Adrenal gland (tissue), 12 donors: ENCODE results near the gene NEK8. TPM values are rescaled to one million over a fixed set of nuclear protein-coding genes. Genes with fewer than 3 reads are reported as not detected.

Experiments
- DNase-seq, 7 donors: peaks; one replicate each; pipeline ENCODE4 v3.0.0-alpha.2; 2019 to 2020
- H3K27ac ChIP-seq, 5 donors: fragments of 200-600 bp; sonication (generic) in 4 of 5; 1 replicate in 3 of 5; 2 replicates in 2 of 5; pipeline versions ENCODE4 v1.5.1 to v1.8.0; 2016 to 2020; ENCODE audit warnings: mild to moderate bottlenecking in 1 of 5
- H3K27me3 ChIP-seq: fragments of 200-600 bp; 2 replicates; pipeline ENCODE4 v1.8.0; 2021
- H3K36me3 ChIP-seq, 2 donors: fragments of 200-600 bp; replicated peaks in 1 of 2; 1 replicate in 1 of 2; 2 replicates in 1 of 2; pipeline versions ENCODE4 v1.5.1 to v1.8.0; 2018 to 2022
- H3K4me1 ChIP-seq, 2 donors: fragments of 200-600 bp; replicated peaks in 1 of 2; 1 replicate in 1 of 2; 2 replicates in 1 of 2; pipeline versions ENCODE4 v1.5.1 to v1.8.0; 2018 to 2021
- H3K4me3 ChIP-seq, 4 donors: fragments of 200-600 bp; sonication (generic) in 3 of 4; one replicate each; pipeline ENCODE4 v1.5.1; 2016 to 2018
- H3K9me3 ChIP-seq, 3 donors: fragments of 200-600 bp; sonication (generic) in 1 of 3; replicated peaks in 1 of 3; 1 replicate in 2 of 3; 2 replicates in 1 of 3; pipeline versions ENCODE4 v1.5.1 to v1.8.0; 2016 to 2021
- CTCF ChIP-seq, 6 experiments: fragments of 450-650 bp in 4 of 6; fragments of 200-600 bp in 2 of 6; sonication (generic) in 1 of 6; IDR thresholded peaks; 1 replicate in 5 of 6; 2 replicates in 1 of 6; pipeline versions ENCODE4 v1.5.1 to v1.8.0; 2016 to 2021; ENCODE audit warnings: antibody characterized with exemption in 6 of 6, mild to moderate bottlenecking in 2 of 6, moderate library complexity in 1 of 6
- POLR2A ChIP-seq, 2 donors: fragments of 450-650 bp; IDR thresholded peaks; one replicate each; pipeline ENCODE4 v1.6.1; 2017; ENCODE audit warnings: antibody characterized with exemption in 2 of 2, mild to moderate bottlenecking in 2 of 2, moderate library complexity in 1 of 2
- WGBS, 4 donors: extraction: QIAGEN DNeasy Blood & Tissue Kit in 2 of 4; methylation state at CpG; one replicate each; pipeline versions ENCODE4 v1.1.5 to v1.1.7; 2013 to 2017; 5-methylcytosine and 5-hydroxymethylcytosine counted together
- intact Hi-C, 2 donors: fragments of 100-400 bp; cut with DNase I; formaldehyde crosslinking; loops; one replicate each; pipeline versions ENCODE4 v1.14.1 to v1.15.0; 2022 to 2023
- polyA plus RNA-seq, 3 donors: library from polyadenylated mRNA; stranded (reverse); fragments of 200-250 nt in 2 of 3; fragments of 350-450 nt in 1 of 3; fragmentation: Illumina TruSeq in 1 of 3; extraction: RNeasy Lipid Tissue Mini Kit (QIAGEN cat#74804) in 1 of 3; gene quantifications; one replicate each; pipeline ENCODE4 v1.2.3, GENCODE V29; 2013 to 2014
- total RNA-seq, 9 donors: library from RNA; depleted of rRNA in 4 of 9; stranded (reverse); fragments of >200 nt in 4 of 9; fragments of 120-200 nt in 1 of 9; fragmentation: NEBNext Ultra II Directional in 1 of 9; extraction: Animal tissue kit (Norgen Biotek cat#: 25700) in 1 of 9; gene quantifications; one replicate each; pipeline versions ENCODE4 v1.1.0 to v1.2.4, GENCODE V29; 2013 to 2023
- donor health status: healthy with polysubstance abuse.
- donor health status: Bipolar disorder and iron deficiency.
- donor health status: DM: yes; HTN: yes; CAD: no.
- donor health status: DM: no; HTN: no; CAD: no.
- donor health status: DM: no; HTN: no; CAD: no.
- donor health status: DM: yes; HTN: yes; CAD: no.

Gene NEK8
- total and polyA plus RNA-seq, 12 donors = 0.54 to 11.9 (median 6.1) TPM

DNA sequence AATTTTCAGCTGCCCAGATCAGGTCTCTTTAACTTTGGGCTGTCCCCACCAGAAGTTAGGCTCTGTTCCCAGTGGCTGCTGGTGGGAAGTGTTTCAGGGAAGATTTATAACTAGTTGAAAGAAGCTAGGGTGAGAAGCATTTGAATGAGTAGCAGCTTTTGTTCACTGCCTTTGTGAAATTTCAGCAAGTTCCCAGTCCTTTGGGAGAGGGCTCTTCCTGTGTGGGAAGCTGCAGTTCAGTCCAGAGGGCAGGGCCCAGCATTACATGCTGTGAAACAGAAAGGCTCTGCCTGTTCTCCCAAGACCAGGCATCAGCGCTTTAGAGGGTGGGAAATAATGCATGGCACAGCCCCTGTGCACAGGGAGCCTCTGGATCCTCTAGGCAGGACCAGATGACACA is 34.7 kb upstream of the NEK8 start:
- intact Hi-C loops = no loop called here
- Histone ChIP-seq H3K27ac (no peak overlapping the region), H3K27me3 (no peaks in the 10 kb centered on the region), H3K4me3 (no peak overlapping the region), H3K9me3 (no peaks in the 10 kb centered on the region), H3K4me1 (no peaks in the 10 kb centered on the region), H3K36me3 (peaks cover 0 to 100% of the 10 kb centered on the region in 2 donors)
- TF ChIP-seq POLR2A (IDR thresholded peaks at IDR 0.05) (no peak), CTCF (IDR thresholded peaks at IDR 0.05) (no peak)
- 75 to 100% (median 88%) methylated on average over 1 of the region's 1 CpG for WGBS, 4 donors
- DNase-seq = no peak

- H3K27me3 ChIP-seq = no peaks in the 10 kb centered on the region
- H3K9me3 ChIP-seq = no peaks in the 10 kb centered on the region
- no peak overlapping the region for H3K4me3 ChIP-seq
- no peak overlapping the region for H3K27ac ChIP-seq
- H3K4me1 ChIP-seq = no peaks in the 10 kb centered on the region
- peaks cover 0 to 100% of the 10 kb centered on the region in 2 donors for H3K36me3 ChIP-seq
- DNase-seq = no peak
- TF ChIP-seq POLR2A (IDR thresholded peaks at IDR 0.05) = no peak
- TF ChIP-seq CTCF (IDR thresholded peaks at IDR 0.05) = no peak
- intact Hi-C loops = no loop called here
- WGBS, 4 donors = 85 to 92% (median 88%) methylated on average over 6 of the region's 6 CpGs
Observed at GRCh38 chr17:28698253-28698941, 30.2 kb upstream of the NEK8 start.

DNA sequence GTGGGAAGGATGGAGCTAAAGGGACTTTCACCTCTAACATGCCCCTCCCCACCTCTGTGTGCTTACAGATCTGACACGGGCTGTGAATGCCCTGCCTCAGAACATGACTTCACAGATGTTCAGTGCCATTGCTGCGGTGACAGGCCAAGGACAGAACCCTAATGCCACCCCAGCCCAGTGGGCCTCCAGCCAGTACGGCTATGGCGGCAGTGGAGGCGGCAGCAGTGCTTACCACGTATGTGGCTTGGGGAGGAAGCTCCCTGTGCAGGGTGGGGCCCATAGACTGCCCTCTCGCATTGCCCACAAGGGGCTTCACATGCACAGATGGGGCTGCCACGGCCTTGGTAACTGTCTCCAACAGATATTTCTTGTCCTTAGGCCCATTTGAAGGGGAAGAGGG is 28.3 kb upstream of the NEK8 start:
- TF ChIP-seq CTCF (IDR thresholded peaks at IDR 0.05) (no peak), POLR2A (IDR thresholded peaks at IDR 0.05) (no peak)
- H3K4me1 ChIP-seq = no peaks in the 10 kb centered on the region
- no peak for DNase-seq
- peaks cover 0 to 82% of the 10 kb centered on the region in 2 donors for H3K36me3 ChIP-seq
- no peaks in the 10 kb centered on the region for H3K9me3 ChIP-seq
- no peak overlapping the region for H3K4me3 ChIP-seq
- no peaks in the 10 kb centered on the region for H3K27me3 ChIP-seq
- intact Hi-C loops = loop anchor here in 1 of 2 donors (10.0 kb wide), 1 partner anchor 45 kb away; no protein-coding TSS in a partner anchor
- 65 to 100% (median 81%) methylated on average over 1 to 8 of the region's 8 CpGs for WGBS, 4 donors
- no peak overlapping the region for H3K27ac ChIP-seq

DNA sequence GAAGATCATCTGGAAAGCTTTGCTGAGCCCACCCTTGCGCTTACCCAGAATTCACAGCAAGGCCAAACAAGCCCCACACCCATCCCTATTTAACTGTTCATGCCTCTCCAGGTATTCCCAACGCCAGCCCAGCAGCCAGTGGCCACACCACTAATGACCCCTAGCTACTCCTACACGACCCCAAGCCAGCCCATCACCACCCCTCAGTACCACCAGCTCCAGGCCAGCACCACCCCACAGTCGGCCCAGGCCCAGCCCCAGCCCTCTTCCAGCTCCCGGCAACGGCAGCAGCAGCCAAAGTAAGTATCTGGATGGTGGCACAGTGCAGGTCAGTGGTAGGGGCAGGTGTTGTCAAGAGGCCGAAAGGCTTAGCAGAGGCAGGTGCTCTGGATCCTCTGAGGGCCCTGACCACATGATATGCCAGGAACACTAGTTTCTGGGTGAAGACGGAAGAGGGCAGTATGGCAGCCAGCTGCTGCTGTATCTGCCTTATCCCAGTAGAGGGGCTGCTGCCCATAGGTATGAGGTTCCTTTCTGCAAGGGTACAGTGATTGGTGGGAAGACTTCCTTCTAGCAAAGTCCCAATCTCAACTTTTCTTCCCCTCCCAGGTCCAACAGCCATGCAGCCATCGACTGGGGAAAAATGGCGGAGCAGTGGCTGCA is 27.6 kb upstream of the NEK8 start:
- intact Hi-C loops = loop anchor here in 1 of 2 donors (10.0 kb wide), 1 partner anchor 46 kb away; no protein-coding TSS in a partner anchor
- Histone ChIP-seq H3K36me3 (peaks cover 0 to 75% of the 10 kb centered on the region in 2 donors), H3K27me3 (no peaks in the 10 kb centered on the region), H3K27ac (no peak overlapping the region), H3K9me3 (no peaks in the 10 kb centered on the region), H3K4me3 (no peak overlapping the region), H3K4me1 (no peaks in the 10 kb centered on the region)
- no peak for TF ChIP-seq POLR2A (IDR thresholded peaks at IDR 0.05)
- no peak for TF ChIP-seq CTCF (IDR thresholded peaks at IDR 0.05)
- WGBS, 4 donors = 87 to 89% (median 88%) methylated on average over 7 to 10 of the region's 10 CpGs
- DNase-seq = no peak
